Measurements from ENCODE around the gene GOLGA2.

The GOLGA2 gene

GRCh38 chr9:128257086-128257825 lies 18.6 kb downstream of the GOLGA2 start:
- no peak for TF ChIP-seq CTCF (IDR thresholded peaks at IDR 0.05; ENCODE audit: low read depth, low read length, missing control alignments)
- no peak overlapping the region for H3K4me3 ChIP-seq (ENCODE audit: low read depth, low read length)
- no peak for DNase-seq (ENCODE audit: low read depth)

- TF ChIP-seq CTCF (IDR thresholded peaks at IDR 0.05; ENCODE audit: low read depth, low read length, missing control alignments), result peak; percentile 92
- DNase-seq (ENCODE audit: low read depth), result no peak
Measured at GRCh38 chr9:128254855-128255759, 20.7 kb downstream of the GOLGA2 start.

GRCh38 chr9:128254362-128254761 lies 21.4 kb downstream of the GOLGA2 start:
- H3K4me3 ChIP-seq (ENCODE audit: low read depth, low read length), result no peak overlapping the region
- no peak for TF ChIP-seq CTCF (IDR thresholded peaks at IDR 0.05; ENCODE audit: low read depth, low read length, missing control alignments)
- no peak for DNase-seq (ENCODE audit: low read depth)

More at GRCh38 chr9:128254855-128255759, 20.7 kb downstream of the GOLGA2 start:
- H3K4me3 ChIP-seq (ENCODE audit: low read depth, low read length), result no peak overlapping the region

GRCh38 chr9:128253991-128254346 lies 21.8 kb downstream of the GOLGA2 start:
- no peak for DNase-seq (ENCODE audit: low read depth)
- TF ChIP-seq CTCF (IDR thresholded peaks at IDR 0.05; ENCODE audit: low read depth, low read length, missing control alignments), result no peak
- no peak overlapping the region for H3K4me3 ChIP-seq (ENCODE audit: low read depth, low read length)

GRCh38 chr9:128253140-128253990 lies 22.4 kb downstream of the GOLGA2 start:
- no peak overlapping the region for H3K4me3 ChIP-seq (ENCODE audit: low read depth, low read length)
- no peak for TF ChIP-seq CTCF (IDR thresholded peaks at IDR 0.05; ENCODE audit: low read depth, low read length, missing control alignments)
- DNase-seq (ENCODE audit: low read depth), result no peak

- DNase-seq (ENCODE audit: low read depth), result no peak
- H3K4me3 ChIP-seq (ENCODE audit: low read depth, low read length), result no peak overlapping the region
- no peak for TF ChIP-seq CTCF (IDR thresholded peaks at IDR 0.05; ENCODE audit: low read depth, low read length, missing control alignments)
Measured at GRCh38 chr9:128252317-128253139, 23.3 kb downstream of the GOLGA2 start.
